Liver (tissue), 3 donors: ENCODE results near the gene FOXN3.

Source experiments
- CTCF ChIP-seq: fragments of 150-350 bp; IDR thresholded peaks from 2 replicates; pipeline ENCODE4 v1.5.1; 2017; ENCODE audit warnings: improper control_type of control experiment, low read depth, low read length; ENCODE audit not compliant: missing input control
- JUND ChIP-seq, 2 donors: IDR thresholded peaks; 2 replicates each; pipeline ENCODE4 v1.6.1; 2016; ENCODE audit warnings: antibody characterized with exemption in 2 of 2
- NR2F2 ChIP-seq: IDR thresholded peaks from 2 replicates; pipeline ENCODE4 v1.6.1; 2016; ENCODE audit warnings: antibody characterized with exemption
- donor health status: healthy.
- donor health status: healthy.

- TF ChIP-seq CTCF (no peak), JUND (IDR thresholded peaks at IDR 0.05) (no peak), NR2F2 (no peak)
Measured at GRCh38 chr14:89258728-89259273, 158.2 kb downstream of the FOXN3 start.
